ENCODE data around the gene SEMA4D. TPM values are rescaled to one million over a fixed set of nuclear protein-coding genes. Genes with fewer than 3 reads are reported as not detected.

SEMA4D gene
- total RNA-seq, 1 donor from 2014 or later, result 2.9 TPM

GRCh38 chr9:89465726-89466308, 32.1 kb downstream of the SEMA4D start:
- DNase-seq, result no peak

GRCh38 chr9:89465001-89465451, 32.9 kb downstream of the SEMA4D start:
- DNase-seq, result no peak

DNA sequence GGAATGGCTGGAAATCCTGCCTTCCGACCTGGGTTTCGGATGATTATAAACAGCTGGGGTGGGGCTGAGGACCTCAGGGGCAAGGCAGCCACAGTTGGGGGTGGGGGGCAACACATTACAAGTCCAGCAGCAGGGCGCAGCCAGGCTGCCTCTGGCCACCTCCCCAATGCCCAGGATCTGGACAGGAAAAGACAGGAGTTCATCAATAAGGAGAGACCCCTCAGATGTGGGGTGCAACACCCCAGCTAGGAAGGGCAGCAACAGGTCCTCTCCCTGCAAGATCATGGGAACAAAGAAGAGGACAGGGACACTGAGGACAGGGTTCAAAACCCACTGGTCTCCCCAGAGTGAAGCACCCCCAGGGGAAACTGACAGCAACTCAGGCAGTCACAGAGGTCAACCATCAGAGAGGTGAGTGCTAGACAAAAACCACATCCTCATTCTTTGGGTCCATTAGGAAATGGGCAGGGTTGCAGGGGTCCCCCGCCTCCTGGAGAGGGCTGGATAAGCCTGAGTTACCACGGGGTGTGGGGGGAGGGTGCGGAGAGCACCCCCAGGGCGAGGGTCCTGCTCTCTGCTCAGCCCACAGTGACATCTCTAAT, 33.5 kb downstream of the SEMA4D start:
- DNase-seq, result no peak

GRCh38 chr9:89462817-89463683, 34.9 kb downstream of the SEMA4D start:
- DNase-seq, result no peak

DNA sequence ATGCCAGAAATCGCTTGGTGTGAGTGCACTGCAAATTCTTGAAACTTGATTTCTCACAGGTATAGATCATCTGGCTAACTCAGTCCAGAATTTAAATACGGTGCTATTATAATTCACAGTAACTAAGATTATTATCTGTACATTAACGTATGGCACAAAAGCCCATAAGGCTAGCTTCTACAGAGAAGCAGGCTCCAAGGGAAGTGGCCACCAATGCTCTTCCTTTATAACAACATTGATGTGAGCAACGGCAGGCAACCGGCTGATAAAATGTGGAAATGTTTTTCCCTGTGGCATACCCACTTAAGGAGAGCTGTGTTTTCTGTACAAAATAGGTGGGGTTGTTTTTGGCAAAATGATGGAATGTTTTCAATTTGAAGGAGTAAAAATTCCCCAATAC, 35.7 kb downstream of the SEMA4D start:
- DNase-seq, result no peak

DNA sequence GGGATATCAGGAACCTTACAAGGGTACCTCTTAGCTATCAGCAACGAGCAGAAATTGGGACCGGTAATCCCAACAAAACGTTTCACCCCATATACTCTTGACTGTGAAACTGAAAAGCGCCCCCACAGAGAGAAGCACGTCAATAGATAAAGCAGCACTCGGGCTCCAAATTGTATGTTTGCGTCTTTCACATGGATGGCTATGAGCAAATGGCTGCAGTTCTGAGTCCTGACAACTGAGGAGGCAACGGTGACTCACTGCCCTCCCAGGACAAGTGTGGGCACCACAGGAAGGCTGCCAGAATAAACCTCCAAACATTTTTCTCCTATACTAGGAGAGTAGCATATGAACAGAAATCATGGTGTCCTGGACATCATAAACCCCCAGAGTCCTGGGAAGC, 36.6 kb downstream of the SEMA4D start:
- DNase-seq, result peak; percentile 47

DNA sequence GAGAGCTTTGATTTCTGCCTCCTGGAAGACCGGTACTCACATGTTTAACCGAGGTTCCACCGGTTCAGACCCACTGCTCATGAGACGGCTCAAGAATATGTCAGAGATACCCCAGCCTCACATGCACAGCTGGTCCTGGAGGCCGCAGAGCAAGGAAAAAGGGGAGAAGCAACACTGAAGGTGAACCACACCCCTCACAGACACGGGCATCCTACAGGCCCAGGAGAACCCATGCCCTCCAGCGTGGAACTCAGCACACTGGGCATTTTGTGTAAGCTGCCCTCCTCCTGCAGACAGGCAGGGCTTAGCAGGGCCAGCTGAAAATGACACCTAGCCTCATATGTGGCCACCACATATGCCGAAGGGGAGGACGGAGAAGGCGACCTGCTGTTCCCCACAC, 37.4 kb downstream of the SEMA4D start:
- DNase-seq, result no peak

DNA sequence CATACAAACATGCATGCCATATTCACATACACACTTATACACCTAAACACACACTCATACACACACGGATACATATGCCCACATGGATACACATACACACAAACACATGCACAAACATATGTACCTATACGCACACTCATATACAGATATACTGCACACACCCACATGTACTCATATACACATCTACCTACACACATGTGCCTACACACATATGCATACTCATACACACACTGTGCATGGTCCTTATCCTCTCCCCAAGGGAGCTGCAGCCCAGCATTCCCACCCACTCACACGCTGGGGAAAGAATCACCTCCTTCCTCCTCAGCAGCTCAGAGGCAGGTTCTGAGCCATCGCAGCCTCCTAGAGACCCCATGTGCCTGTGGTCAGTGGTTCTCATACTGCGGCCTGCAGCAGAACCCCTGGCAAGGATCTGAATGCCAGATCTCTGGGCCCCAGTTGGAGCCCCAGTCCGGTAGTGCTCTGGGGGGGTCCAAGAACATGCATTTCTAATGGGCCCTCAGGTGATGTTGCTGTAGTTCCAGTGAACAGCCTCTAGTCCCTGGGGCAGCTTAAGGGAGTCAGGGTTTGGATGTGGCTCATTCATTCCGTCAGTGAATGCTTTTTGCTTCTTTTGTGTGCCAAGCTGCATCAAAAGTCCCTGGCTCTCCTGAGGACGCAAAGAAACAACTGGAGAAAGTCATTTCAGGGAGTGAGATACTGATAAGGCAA, 39.0 kb downstream of the SEMA4D start:
- DNase-seq, result no peak

- DNase-seq, result no peak
Measured at GRCh38 chr9:89457376-89457855, 40.5 kb downstream of the SEMA4D start.

GRCh38 chr9:89455356-89455824, 42.5 kb downstream of the SEMA4D start:
- DNase-seq, result no peak

DNA sequence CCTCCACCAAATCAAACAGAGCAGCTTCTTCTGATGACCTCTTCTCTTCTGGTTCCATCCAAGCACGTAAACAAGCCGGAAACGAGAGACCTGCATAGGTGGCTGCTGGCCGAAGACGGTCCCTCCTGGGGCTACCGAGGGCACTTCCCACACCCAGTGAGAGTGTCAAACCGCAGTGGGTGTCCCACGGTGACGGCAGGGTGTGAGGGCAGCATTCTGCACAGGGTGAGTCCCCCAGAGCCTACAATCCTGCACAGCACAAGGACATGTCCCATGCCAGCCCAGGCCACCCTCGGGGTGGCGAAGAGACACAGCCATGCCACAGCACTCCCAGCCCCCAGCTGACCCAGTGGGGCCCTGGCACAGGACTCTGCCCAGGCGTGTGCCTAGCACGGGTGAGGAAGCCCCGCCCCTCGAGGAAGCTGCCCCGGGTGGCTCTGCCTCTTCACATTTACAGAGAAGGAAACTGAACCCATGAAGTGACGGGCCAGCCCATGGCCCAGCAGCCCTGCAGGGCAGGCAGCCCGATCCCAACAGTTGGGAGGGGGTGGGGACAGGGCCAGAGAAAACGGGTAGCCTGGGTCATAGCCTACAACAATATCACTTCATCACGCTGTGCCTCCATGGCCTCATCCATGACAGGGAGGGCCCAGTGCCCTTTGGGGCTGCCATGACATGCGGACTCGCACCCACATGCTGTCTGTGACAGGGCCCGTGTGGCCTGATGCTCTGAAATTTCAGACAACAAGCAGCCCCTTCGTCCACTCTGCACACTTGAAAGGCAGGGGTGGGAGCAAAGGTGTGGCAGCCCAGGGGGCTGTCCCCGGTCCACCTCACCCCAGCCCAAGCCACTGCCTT, 43.2 kb downstream of the SEMA4D start:
- no peak for DNase-seq

- no peak for DNase-seq
Measured at GRCh38 chr9:89453452-89453851, 44.5 kb downstream of the SEMA4D start.

DNA sequence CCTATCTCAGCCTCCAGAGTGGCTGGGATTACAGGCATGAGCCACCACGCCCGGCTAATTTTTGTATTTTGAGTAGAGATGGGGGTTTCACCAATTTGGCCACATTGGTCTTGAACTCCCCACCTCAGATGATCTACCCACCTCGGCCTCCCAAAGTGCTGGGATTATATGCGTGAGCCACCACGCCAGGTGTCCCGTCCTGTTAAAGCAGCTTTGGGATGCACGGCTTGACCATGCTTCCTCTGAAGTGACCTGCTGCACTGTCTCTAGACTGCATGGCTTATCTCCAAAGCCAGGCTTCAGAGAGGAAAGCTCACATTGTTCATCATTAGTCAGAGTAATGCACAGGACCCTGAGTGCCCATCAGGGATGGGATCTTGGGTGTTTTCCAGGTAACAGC, 45.4 kb downstream of the SEMA4D start:
- no peak for DNase-seq

DNA sequence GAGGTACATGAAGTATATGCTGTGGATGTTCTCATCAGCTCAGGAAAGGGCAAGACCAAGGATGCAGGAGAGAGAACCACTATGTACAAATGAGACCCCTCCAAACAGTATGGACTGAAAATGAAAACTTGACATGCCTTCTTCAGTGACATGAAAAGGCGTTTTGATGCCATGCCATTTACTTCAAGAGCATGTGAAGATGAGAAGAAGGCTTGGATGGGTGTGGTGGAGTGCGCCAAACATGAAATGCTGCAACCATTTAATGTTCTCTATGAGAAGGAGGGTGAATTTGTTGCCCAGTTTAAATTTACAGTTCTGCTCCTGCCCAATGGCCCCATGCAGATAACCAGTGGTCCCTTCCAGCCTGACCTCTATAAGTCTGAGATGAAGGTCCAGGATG, 47.7 kb downstream of the SEMA4D start:
- DNase-seq, result no peak

- DNase-seq, result no peak
Measured at GRCh38 chr9:89449261-89449671, 48.6 kb downstream of the SEMA4D start.

DNA sequence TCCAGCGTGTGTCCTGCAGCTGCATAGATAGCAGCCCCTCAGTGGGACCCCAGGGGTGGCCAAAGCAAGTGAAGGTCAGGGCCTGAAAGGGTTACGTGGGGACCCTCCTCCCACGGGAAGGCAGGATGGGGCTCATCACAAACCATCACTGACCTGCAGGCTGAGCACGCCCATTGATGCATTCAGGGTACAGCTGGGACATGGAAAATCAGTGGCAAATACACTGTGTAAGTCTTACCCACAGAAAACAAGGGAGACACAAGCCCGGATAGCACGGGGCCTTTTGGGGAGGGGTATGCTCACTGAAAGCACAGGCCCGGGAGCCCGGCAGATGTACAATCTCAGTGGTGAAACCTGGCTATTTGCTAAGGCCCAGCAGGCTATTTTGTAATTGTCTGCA, 49.1 kb downstream of the SEMA4D start:
- DNase-seq, result no peak

- no peak for DNase-seq
Measured at GRCh38 chr9:89448381-89448780, 49.5 kb downstream of the SEMA4D start.

DNA sequence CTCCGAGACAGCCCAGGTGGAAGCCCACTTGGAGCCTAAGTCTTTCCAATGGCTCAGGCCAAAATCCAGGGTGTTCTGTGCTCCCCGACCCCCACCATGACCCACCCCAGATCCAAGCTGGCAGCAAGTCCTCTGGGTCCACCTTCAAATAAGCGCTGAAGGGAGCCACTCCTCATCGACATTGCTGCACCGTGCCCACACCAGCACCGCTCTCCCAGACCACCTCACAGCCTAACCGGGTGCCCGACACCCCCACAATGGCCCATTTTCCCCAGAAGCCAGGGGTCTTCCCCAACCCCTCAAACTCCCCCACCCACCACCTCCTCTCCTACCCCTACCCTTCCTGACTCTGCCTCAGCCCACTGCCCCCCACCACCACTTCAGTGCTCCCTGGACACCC, 50.5 kb downstream of the SEMA4D start:
- no peak for DNase-seq

DNA sequence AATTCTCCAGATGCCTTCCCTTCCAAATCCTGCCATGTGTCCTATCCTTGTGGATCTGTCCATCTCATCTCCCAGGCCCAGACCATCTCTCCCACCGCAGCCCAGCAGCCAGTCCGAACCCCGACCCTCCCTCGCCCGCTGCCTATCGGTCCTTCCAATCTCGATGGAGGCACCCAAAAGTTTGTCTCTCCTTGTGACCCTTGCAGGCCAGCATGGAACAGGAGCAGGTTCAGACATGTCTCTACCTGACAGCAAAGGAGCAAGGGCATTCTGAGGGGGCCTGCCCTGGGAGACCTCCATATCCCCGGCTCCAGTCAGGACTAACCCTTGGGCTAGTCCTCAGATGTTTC, 51.0 kb downstream of the SEMA4D start:
- DNase-seq, result no peak

- DNase-seq, result no peak
Measured at GRCh38 chr9:89446261-89446960, 51.5 kb downstream of the SEMA4D start.

DNA sequence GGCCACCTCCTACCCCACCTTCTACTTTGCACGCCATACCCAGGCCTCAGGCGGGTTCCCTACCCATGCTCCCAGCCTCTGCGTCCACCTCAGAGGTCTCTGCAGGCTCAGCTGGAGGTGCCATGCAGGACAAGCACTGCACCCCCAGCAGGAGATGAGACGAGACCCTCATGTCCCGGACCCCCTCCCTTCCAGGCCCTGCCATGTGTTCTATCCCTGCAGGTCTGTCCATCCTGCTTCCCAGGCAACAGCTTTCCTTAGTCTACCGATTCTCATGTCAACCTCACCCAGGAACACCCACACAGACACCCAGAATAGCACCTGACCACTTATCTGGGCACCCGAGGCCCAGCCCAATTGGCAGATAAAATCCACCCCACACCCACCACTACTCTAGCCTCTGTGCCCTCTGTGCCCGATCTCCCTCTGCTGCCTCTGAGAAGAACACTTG, 52.1 kb downstream of the SEMA4D start:
- DNase-seq, result no peak
